Measurements from ENCODE around the gene ERC2. TPM values are rescaled to one million over a fixed set of nuclear protein-coding genes. Genes with fewer than 3 reads are reported as not detected.

Gene ERC2
- polyA plus RNA-seq, 1 experiment, result 0.07 TPM

GRCh38 chr3:56053727-56054126, 414.5 kb downstream of the ERC2 start:
- TF ChIP-seq CTCF (IDR thresholded peaks at IDR 0.05; ENCODE audit: insufficient read depth, low read depth, low read length), result no peak
- H3K36me3 ChIP-seq (ENCODE audit: control insufficient read depth, insufficient read depth, low read length), result no peaks in the 10 kb centered on the region
- ChIA-PET POLR2A (no interaction called here), CTCF (interaction anchor here (1.8 to 3.1 kb wide), 2 partner anchors 11 to 145 kb away, joined by 3 to 14 read pairs; no protein-coding TSS in a partner anchor)
- H3K4me3 ChIP-seq (ENCODE audit: low read depth, low read length), result no peak overlapping the region
- no peaks in the 10 kb centered on the region for H3K27me3 ChIP-seq (ENCODE audit: control insufficient read depth, insufficient read depth, low read length)
- DNase-seq (ENCODE audit: low read depth), result no peak

- ChIA-PET POLR2A (no interaction called here), CTCF (interaction anchor here (1.1 to 3.1 kb wide), 3 partner anchors 10 to 147 kb away, joined by 3 to 14 read pairs (median 3); no protein-coding TSS in a partner anchor)
- TF ChIP-seq CTCF (IDR thresholded peaks at IDR 0.05; ENCODE audit: insufficient read depth, low read depth, low read length), result no peak
- Histone ChIP-seq H3K27me3 (ENCODE audit: control insufficient read depth, insufficient read depth, low read length) (0 out of 2 replicates have a peak, but pooled peaks cover 2% of the 10 kb centered on the region), H3K4me3 (ENCODE audit: low read depth, low read length) (no peak overlapping the region), H3K36me3 (ENCODE audit: control insufficient read depth, insufficient read depth, low read length) (no peaks in the 10 kb centered on the region)
- no peak for DNase-seq (ENCODE audit: low read depth)
These were observed 416.1 kb downstream of the ERC2 start for GRCh38 chr3:56052188-56052587.

- ChIA-PET POLR2A (no interaction called here), CTCF (interaction anchor here (1.1 to 3.1 kb wide), 5 partner anchors 8 to 304 kb away, joined by 3 to 14 read pairs (median 3); no protein-coding TSS in a partner anchor)
- H3K36me3 ChIP-seq (ENCODE audit: control insufficient read depth, insufficient read depth, low read length), result no peaks in the 10 kb centered on the region
- H3K27me3 ChIP-seq (ENCODE audit: control insufficient read depth, insufficient read depth, low read length), result 0 out of 2 replicates have a peak, but pooled peaks cover 2% of the 10 kb centered on the region
- no peak for TF ChIP-seq CTCF (IDR thresholded peaks at IDR 0.05; ENCODE audit: insufficient read depth, low read depth, low read length)
- no peak overlapping the region for H3K4me3 ChIP-seq (ENCODE audit: low read depth, low read length)
- no peak for DNase-seq (ENCODE audit: low read depth)
These were observed 417.2 kb downstream of the ERC2 start for GRCh38 chr3:56051052-56051451.

GRCh38 chr3:56048946-56049345, 419.3 kb downstream of the ERC2 start:
- DNase-seq (ENCODE audit: low read depth), result no peak
- ChIA-PET POLR2A (no interaction called here), CTCF (interaction anchor here (0.8 kb wide), 1 partner anchor 62 kb away, joined by 3 read pairs; no protein-coding TSS in a partner anchor)
- no peak for TF ChIP-seq CTCF (IDR thresholded peaks at IDR 0.05; ENCODE audit: insufficient read depth, low read depth, low read length)
- Histone ChIP-seq H3K4me3 (ENCODE audit: low read depth, low read length) (no peak overlapping the region), H3K27me3 (ENCODE audit: control insufficient read depth, insufficient read depth, low read length) (0 out of 2 replicates have a peak, but pooled peaks cover 2% of the 10 kb centered on the region), H3K36me3 (ENCODE audit: control insufficient read depth, insufficient read depth, low read length) (no peaks in the 10 kb centered on the region)

GRCh38 chr3:56048331-56048730, 419.9 kb downstream of the ERC2 start:
- TF ChIP-seq CTCF (IDR thresholded peaks at IDR 0.05; ENCODE audit: insufficient read depth, low read depth, low read length), result no peak
- DNase-seq (ENCODE audit: low read depth), result no peak
- Histone ChIP-seq H3K4me3 (ENCODE audit: low read depth, low read length) (no peak overlapping the region), H3K27me3 (ENCODE audit: control insufficient read depth, insufficient read depth, low read length) (0 out of 2 replicates have a peak, but pooled peaks cover 2% of the 10 kb centered on the region), H3K36me3 (ENCODE audit: control insufficient read depth, insufficient read depth, low read length) (no peaks in the 10 kb centered on the region)
- CTCF ChIA-PET, result interaction anchor here (0.8 kb wide), 1 partner anchor 63 kb away, joined by 3 read pairs; no protein-coding TSS in a partner anchor
- POLR2A ChIA-PET, result no interaction called here
